ENCODE data around the gene TMEM129.

The TMEM129 gene

DNA sequence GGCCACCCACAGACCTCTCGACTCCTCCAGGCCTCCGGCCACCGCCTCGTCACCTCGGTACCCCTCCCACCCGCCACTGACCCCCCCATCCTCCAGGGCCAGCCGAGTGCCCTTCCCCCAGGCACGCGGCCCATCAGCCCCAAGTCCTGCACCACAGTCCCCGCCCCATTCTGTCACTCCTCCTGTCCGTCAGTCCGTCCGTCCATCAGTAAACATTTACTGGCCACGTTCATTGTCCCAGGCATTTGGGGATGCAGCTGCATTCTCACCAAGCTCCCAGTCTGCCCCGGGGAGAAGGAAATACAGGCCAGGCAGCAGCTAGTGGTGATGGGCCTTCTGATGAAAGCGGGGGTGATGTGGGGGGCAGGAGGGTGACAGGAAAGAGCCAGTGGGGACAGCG, 36.7 kb upstream of the TMEM129 start:
- DNase-seq = no peak

DNA sequence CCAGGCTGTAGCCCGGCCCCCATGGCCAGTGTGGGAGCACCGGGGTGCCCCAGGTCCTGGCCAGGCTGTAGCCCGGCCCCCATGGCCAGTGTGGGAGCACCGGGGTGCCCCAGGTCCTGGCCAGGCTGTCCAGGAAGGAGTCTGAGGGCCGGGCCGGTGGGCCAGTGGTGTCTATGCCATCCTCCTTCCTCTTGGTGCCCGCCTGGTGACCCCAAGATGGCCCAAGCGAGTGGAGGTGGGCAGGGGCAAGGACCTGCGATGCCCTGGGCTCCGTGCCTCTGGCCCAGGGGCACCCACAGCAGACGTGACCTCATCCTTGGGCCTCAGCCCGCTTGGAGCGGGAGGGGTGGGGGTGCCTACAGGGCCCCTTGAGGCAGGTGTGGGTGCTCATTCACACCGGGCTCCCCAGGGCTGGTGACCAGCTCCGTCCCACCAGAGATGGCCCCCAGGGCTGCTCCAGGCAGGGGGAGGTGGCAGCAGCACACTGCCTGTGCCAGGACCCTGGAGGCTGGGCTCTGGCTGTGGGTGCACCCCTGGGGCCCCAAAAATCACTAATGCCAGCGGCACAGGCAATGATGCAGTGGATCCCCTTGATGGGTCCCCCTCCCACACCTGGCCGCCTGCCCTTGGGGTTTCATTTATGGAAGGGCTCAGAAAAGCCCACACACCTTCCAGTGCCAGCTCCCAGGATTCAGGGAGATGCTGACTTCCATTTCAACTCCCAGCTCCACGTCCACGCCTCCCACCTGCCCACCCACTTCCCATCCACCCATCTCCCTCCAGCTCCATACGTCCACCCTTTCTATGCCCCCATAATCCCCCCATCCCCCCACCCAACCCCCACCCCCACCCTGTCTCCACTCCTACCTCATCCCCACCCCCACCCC, 36.0 kb upstream of the TMEM129 start:
- DNase-seq = no peak

DNA sequence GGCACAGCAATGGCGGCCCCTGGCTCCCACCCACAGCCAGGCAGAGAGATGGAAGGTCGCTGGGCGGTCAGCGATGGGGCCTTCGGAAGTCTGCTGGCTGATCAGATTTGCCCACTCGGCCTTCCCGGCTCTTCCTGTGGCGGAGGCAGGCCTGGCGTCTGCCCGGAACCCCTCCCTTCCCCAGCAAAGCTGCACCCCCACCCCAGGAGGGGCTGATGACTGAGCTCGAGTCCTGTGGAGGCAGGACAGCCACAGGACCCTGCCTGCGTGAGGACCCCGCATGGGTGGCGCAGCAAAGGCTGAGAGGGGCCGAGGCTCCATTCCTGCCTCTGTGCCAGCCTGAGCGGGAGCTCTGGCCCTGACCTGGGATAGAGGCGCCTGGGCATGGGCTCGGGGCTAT, 35.0 kb upstream of the TMEM129 start:
- no peak for DNase-seq

DNA sequence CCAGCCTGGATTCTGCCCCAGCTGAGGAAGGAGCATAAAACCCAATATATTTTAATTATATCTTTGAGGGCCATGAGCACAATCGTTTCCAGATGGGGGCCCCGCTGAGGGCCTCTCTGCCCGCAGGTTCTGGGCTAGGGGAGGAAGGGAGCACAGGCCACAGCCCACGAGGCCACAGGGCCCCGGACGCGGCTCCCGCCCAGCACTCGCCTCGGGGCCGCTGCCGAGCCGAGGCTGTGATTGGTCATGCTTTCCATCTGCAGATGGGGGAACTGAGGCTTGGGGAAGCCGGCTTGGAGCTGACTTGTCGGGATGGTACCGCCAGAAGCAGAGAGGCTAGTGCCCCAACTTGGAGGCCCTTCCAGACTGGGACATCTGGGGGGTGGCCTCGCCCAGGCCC, 34.2 kb upstream of the TMEM129 start:
- no peak for DNase-seq

DNA sequence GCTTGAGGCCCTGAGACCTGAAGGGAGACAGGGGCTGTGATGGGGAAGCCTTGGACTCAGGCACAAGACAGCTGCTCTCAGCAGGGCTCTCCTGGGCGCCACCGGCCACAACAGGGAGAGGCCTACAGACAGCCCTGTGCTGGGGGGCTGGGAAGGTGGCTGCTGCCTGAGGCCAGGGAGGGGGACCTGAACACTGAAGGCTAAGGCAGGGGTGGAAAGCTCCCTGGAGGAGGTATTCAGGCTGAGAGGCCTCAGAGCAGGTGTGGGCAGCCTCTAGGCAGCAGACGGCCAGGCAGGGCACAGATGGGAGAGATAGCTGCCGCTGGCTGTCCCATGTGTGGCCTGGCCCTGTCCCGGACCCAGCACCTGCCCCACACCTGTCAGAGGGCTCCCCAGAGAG, 33.2 kb upstream of the TMEM129 start:
- DNase-seq = no peak

DNA sequence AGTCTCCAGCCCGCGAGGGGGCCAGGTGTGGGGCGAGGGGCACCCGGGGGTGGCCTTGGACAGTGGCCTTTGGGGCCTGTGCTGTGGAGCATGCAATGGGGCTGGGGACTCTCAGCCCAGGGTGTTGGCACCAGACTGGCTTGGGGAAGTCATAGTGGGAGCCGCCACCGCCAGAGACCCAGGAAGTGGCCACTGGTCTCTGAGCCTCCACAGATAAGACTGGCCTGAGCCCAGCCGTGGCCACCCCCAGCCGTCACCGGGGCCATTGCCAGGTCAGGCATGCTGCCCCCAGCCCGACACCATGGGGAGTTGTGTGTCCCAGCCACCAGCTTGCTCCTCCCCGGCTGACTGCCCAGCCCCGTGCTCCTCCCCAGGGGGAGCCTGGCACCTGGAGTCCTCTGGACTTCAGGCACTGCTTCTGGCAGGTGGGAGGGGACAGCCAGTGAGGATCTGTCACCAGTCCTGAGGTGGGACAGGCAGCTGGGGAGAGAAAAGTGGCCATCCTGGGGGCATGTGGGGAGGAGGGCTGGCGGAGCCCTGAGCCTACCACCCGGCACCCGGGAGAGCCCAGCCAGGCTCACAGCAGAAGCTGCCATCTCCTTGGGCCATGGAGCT, 32.7 kb upstream of the TMEM129 start:
- no peak for DNase-seq

DNA sequence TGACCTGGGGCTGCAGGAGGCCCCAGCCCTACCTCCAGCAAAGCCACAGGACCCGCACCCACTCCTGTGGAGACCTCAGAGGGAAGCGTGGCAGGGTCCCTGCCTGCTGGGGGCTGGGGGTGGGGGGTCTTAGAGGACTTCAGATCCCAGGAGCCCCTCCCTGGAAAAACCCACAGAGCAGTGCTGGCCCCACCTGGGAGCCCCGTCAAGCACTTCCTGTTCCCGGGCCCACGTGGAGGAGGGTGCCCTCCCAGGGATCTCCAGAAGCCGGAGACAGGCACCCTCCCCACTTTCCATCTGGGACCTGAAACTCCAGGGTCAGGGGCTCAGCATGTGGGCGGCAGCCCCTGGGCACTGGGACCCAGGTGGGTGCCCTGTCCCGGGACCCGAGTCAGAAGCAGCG, 32.2 kb upstream of the TMEM129 start:
- DNase-seq = no peak

DNA sequence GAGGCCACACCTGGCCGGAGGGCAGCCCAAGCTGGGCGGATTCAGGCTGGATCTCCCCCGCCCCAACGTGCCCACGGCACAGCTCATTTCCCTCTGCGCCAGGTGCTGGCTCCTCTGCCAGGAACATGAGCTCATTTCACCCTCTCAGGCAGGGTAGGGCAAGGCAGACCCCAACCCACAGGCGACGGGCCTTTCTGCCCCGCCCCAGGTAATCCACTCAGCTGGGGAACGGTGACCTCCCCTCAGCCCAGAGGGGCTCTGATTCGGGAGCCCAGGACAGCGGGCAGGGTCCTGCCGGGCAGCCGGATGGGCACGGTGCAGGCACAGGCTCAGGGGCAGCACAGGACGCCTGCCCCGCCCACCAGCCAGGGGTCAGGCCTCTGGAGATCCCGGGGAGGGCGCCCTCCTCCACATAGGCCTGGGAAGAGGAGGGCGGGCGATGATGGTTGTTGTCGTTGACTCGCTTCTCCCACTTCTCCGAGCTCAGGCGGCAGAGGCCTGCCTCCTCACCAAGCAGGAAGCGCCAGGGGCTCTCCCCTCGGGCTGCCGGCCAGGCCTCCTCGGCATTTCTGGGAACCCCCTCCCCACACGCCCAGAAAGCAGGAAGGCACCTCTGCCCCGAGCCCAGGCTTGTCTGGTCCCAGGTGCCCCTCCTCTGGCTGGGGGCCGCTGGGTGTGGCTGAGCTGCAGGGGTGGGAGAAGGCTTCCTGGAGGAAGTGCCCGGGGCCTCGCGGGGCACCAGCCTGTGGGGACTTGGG, 31.3 kb upstream of the TMEM129 start:
- DNase-seq = no peak

DNA sequence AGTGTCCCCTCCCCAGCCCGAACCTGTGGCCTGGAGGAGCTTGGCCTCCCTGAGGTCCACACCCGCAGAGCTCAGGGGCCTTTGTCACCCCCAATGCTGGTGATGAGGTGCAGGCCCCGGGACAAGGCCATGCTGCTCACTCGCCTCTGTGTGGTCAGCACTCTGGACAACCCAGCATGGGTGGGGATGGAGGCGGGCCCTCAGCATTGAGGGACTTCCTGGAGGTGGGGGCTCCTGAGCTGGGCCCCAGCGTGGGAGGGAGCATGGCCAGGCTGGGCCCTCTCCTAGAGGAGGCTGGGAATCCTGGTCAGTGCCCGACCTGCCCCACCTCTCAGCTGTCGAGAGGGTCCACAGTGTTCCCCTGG, 30.8 kb upstream of the TMEM129 start:
- DNase-seq = no peak

DNA sequence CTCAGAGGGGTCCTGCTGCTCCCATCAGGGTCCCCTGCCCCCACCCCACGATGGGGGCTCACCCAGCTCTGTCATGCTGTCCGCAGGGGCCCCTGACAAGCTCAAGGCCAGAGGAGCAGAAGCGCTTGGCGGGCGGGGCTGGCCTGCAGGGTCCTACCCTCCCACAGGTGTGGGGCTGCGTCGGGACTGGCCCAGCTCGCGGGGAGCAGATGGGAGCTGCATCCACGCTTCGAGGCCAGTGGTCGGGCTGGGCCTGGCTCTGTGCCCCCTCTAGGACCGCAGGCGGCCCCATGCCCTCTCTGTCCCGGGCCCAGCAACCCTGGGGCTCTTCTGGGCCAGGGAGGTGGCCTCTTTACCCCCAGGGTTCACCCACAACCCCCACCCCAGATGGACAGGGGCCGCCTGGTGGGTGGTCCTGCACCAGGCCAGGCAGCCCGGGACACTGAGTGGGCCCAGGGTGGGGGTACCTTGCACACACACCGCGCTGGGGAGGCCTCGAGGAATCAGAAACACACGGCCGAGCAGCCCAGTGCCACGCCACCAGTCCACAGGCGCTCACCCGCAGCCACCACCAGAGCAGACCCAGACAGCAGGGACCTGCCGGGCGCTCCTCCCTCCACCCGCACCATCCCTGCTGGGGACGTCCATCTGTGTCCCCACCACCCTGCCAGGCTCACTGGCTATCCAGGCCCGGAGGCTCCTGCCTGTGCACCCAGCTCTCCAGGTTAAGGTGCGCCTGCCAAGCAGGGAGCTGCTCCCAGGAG, 30.2 kb upstream of the TMEM129 start:
- DNase-seq = no peak

DNA sequence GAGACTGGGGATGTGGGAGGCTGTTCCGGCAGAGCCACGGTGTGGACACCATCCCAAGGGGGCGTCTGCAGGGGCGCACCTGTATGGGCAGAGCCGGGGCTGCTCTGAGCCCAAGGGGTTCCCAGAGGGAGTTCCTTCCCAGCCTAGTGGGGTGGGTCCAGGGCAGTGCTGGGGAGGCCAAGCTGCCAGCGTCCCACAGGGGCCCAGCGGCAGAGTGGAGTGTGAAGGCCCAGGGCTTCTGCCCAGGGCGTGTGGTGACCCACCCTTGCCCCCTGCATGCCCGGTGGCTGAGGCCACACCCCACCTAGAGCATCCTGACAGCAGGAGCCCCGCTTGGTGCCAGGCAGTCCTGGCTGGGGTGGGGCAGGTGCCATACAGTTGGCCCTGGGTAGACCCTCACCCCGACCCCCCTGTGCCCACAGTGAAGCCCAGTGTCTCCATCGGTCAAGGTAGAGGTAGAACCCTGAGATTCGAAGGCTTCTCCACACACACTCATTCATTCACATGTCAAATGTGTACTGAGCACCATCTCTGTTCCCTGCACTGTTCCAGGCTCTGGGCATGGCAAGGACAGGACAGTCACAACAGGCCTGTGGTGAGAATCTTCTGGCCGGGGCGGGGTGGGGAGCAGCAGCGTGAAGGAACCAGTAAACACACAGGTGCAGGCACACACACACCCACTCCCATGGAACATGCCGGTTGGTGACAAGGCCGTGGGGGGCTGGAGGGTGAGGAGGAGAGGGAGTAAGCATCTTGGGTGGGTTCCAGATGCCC, 29.4 kb upstream of the TMEM129 start:
- DNase-seq = no peak

DNA sequence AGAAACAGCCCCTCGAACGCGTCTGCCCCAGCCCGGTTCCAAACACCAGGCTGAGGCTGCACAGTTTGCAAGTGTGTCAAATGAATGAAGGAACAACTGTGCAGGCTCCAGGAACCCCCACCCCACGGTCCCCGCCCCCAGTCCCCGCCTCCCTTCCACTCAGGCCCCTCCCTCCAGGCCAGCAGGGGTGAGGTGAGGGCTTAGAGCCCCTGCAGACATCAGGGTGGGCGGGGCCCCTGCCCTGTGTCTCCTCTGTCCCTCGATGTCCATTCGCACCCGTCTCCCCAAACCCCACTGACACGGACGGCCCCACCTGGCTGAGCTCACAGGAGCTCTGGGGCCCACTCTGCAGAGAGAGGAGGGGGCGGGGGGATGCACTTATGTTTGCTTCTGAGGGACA, 28.7 kb upstream of the TMEM129 start:
- DNase-seq = no peak

DNA sequence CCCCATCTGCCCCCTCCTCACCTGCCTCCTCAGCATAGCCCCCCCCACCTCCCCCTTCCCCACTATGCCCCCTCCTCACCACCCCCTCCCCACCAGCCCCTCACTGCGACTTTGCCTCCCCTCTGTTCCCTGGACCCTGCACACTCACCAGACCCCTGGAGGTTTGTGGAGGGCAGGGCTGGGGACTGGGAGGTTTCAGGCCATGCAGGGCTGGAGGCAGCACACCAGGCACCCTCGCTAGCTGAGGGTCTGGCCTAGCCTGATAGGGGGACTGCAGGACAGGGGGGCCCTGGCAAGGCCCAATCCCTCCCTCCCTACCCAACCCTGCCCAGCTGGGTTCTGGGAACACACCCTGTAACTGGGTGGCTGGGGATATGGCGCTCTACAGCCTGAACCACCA, 28.2 kb upstream of the TMEM129 start:
- DNase-seq = no peak

DNA sequence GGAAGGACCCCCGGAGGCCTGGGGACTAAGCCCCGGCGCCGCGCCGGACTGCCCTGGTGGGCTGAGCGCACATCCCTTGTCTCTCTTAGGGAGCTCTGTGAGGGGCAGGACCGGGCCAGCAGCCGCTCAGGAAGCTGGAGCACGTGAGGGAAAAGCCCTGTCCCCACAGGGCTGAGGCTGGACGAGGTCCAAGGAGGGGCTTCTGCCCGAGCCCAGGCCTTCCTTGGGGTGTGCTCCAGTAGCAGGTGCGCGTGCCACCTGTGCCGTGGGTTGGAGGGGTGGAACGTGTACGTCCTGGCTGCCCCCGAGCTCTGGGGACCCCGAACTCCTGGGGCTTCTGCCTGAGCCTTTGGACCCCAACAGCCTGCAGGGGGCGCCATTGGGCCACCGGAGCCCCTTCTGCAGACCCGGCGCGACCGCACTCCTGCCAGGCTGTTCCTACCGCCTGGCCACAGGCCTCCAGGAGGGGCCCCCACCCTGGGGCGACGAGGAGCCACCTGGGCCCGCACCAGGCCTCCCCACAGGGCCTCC, 27.4 kb upstream of the TMEM129 start:
- DNase-seq = peak; percentile 40

DNA sequence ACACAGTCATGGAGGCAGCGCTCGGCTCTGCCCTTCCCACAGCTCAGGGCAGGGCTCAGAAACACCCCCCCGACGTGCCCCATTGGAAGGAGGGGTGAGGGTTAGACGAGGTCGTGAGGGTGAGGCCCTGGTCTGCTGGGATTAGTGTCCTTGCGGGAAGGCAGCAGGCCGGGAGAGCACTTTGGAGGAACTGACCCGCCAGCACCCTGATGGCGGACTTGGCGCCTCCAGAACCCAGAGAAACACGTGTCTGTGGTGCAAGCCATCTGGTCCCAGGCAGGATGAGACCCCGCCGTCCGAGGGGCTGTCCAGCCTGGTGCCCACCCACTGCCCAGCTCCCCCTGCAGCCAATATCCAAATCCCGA, 26.5 kb upstream of the TMEM129 start:
- DNase-seq = no peak

DNA sequence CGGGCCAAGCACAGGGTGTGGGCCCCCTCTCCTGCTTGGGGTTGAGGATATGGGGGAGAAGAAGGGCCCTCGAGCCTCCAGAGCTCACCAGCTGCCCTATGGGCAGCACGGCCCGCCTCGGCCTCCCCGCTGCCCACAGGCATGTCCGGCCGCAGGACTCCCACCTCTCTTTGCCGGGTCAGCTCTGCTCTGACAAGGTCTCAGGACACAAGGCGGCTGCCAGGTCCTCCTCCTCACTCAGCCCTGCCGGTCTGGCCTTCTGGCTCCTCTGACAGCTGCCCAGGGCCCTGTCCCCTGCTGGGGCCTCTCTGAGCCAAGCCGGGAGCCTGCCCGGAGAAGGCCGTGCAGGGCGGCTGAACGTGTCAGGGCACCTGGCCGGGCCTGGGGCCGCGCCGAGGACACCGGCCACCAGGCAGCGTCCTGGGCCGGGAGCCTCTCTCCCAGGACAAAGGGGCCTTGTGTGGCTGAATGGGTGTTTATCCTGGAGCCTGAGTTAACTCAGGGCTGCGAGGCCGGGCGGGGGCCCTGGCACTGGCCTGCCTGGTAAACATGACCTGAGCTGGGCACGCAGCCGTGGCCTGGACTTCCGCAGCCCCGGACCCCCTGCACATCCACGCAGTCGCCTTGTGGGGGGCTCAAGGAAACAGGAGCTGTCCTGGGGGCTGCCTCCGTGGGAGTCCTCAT, 25.9 kb upstream of the TMEM129 start:
- peak; percentile 54 for DNase-seq

DNA sequence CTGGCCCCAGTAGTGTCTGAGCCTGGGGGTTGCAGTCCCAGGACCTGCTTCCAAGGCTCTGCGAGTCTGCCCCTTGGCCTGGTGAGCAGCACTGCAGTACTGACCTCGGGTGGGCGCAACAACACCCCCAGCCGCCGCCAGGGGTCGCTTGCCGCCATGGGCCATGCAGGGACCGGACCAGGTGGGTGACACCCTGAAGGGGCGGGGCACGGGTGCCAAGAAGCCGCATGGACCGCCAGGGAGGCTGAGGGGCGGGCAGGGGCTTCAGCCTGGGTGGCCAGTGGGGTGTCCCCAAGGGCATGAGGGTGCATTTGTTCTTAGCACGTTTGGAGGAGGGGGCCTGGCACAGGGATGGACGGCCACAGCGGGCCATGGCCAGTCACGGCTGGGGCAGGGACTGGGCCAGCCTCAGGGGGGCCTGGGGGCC, 25.2 kb upstream of the TMEM129 start:
- DNase-seq = peak; percentile 40

DNA sequence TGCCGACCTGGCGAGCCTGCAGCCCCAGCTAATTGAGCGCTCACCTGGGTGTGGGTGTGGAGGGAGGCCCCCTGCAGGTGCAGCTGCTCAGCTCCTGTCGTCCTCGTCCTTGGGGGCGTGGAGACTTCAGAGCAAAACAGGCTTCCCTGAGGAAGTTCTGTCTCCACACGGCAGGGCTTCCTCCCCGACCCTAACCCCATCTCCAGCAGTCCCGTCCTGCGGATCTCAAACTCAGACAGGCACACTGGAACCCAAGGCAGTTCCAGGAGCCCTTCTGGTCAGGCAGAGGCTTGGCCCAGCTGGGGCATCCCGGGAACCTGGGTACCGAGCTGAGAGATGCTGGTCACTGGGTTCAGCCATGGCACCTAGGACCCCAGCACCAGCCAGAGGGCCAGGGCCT, 24.6 kb upstream of the TMEM129 start:
- no peak for DNase-seq

DNA sequence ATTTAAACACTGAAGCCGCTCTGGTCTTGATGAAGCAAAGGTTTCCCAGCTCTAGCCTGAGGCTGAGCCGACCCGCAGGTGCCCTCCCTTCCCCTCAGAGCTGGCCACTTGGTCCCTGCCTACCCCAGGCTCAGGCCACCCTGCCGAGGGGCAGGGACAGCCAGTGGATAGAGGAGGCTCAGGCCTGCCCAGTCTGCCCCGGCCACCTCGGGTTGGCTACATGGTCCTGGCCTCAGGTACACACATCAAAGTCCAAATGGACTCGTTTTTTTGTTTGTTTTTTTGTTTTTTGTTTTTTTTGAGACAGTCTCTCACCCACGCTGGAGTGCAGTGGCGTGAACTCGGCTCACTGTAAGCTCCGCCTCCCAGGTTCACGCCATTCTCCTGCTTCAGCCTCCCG, 24.0 kb upstream of the TMEM129 start:
- DNase-seq = no peak

DNA sequence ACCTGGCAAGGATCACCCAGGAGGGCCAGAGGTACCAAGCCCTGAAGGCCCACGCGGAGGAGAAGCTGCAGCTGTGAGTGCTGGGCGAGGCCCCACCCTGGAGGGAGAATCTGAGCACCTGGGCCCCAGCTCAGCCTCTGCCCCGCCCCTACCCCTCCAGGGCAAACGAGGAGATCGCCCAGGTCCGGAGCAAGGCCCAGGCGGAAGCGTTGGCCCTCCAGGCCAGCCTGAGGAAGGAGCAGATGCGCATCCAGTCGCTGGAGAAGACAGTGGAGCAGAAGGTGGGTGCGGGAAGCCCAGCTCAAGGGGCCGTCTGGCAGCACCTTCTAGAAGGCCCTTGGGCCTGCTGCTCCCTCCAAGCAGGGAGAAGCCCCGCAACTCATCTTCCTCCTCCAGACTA, 23.4 kb upstream of the TMEM129 start:
- DNase-seq = no peak

DNA sequence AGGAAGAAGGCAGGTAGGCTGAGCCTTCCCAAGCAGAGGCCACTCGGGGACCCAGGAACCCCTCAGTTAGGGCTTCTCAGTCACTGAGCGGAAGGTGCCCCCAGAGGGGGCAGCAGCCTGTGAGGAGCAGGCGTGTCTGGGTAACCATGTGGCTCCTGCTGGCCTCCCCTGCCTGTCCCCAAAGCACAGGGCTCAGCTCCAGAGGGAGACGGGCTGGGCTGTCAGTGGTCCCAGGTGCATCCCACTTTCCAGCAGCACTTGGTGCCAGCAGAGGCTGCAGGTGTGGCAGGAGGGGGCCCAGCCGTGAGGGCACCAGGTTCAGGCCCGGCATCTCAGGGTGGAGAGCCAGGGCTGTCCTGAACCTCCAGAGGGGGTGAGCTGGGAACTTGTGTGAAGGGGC, 22.9 kb upstream of the TMEM129 start:
- no peak for DNase-seq

DNA sequence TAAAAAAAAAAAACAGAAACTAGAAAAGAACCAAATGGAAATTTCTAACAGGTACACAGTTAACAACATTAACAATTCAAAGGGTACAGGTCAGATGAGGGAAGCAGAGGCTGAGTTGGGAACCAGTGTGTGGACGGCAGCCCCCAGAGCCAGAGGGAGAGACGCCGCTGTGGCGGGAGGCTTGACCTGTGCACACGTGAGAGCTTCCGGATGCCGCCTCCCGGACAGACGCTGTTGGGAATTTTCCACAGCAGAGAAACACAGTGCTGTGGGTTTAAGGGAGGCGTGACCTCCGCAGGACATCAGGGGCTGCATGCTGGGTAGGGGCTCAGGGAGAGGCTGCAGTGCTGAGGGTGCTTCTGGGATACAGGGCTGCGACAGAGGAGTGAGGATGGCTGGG, 22.4 kb upstream of the TMEM129 start:
- no peak for DNase-seq
